Kidney (tissue), 14 donors: ENCODE results near the gene TMBIM1. TPM values are rescaled to one million over a fixed set of nuclear protein-coding genes. Genes with fewer than 3 reads are reported as not detected.
"Not testable (repeated sequence)": the region's sequence is repeated elsewhere in the genome, so short reads cannot be mapped to it uniquely, and the experiment has no call there.

Source experiments
- DNase-seq, 5 donors: peaks; one replicate each; pipeline ENCODE4 v3.0.0-alpha.2; 2013 to 2020
- FAIRE-seq: peaks from 2 replicates; lab custom pipeline; 2012; peaks lifted over from hg19 to GRCh38; lab: Jason Lieb, UNC
- H3K27ac ChIP-seq, 2 donors: one replicate each; pipeline ENCODE4 v1.7.0; 2013; ENCODE audit warnings: low read depth in 2 of 2, low read length in 2 of 2, inconsistent platforms in 1 of 2
- H3K27me3 ChIP-seq: one replicate; pipeline ENCODE4 v1.7.1; 2013; ENCODE audit warnings: low read length, inconsistent platforms; ENCODE audit not compliant: control insufficient read depth, insufficient read depth
- H3K36me3 ChIP-seq, 3 donors: one replicate each; pipeline versions ENCODE4 v1.7.0 to v1.7.1; 2013; ENCODE audit warnings: low read length in 3 of 3, control low read depth in 1 of 3, inconsistent platforms in 1 of 3; ENCODE audit not compliant: insufficient read depth in 3 of 3, control insufficient read depth in 2 of 3
- H3K4me1 ChIP-seq, 3 donors: one replicate each; pipeline versions ENCODE4 v1.7.0 to v1.7.1; 2013; ENCODE audit warnings: low read length in 3 of 3, inconsistent platforms in 1 of 3, low read depth in 1 of 3; ENCODE audit not compliant: control insufficient read depth in 2 of 3, insufficient read depth in 2 of 3
- H3K4me3 ChIP-seq, 3 donors: one replicate each; pipeline versions ENCODE4 v1.7.0 to v1.8.1; 2013; ENCODE audit warnings: low read length in 3 of 3, control low read depth in 1 of 3, inconsistent platforms in 1 of 3
- H3K9ac ChIP-seq, 3 donors: one replicate each; pipeline versions ENCODE4 v1.7.0 to v1.7.1; 2013; ENCODE audit warnings: low read length in 3 of 3, control low read depth in 1 of 3, inconsistent platforms in 1 of 3
- H3K9me3 ChIP-seq, 3 donors: one replicate each; pipeline versions ENCODE4 v1.7.0 to v1.7.1; 2013; ENCODE audit warnings: low read length in 3 of 3, control low read depth in 1 of 3, inconsistent platforms in 1 of 3; ENCODE audit not compliant: control insufficient read depth in 2 of 3, insufficient read depth in 1 of 3
- CTCF ChIP-seq: IDR thresholded peaks from 3 replicates; pipeline ENCODE4 v1.5.1; 2012; ENCODE audit warnings: mild to moderate bottlenecking, moderate library complexity, borderline replicate concordance; ENCODE audit not compliant: insufficient read depth; ENCODE audit errors: extremely low read depth
- intact Hi-C: fragments of 100-400 bp; cut with DNase I; formaldehyde crosslinking; loops from one replicate; pipeline ENCODE4 v1.11.1; 2022
- polyA plus RNA-seq: library from polyadenylated mRNA; stranded (reverse); fragments of 350-450 nt; fragmentation: Illumina TruSeq; extraction: RNeasy Lipid Tissue Mini Kit (QIAGEN cat#74804); gene quantifications from one replicate; pipeline ENCODE4 v1.2.3, GENCODE V29; 2014; ENCODE audit warnings: low read depth, low replicate concordance; ENCODE audit not compliant: insufficient read depth
- total RNA-seq: library from RNA; stranded (reverse); fragmentation: NEBNext Ultra II Directional; extraction: Animal tissue kit (Norgen Biotek cat#: 25700); gene quantifications from one replicate; pipeline ENCODE4 v1.2.1, GENCODE V29; 2021
- donor health status: control.
- donor health status: control.
- donor health status: control.
- donor health status: control.
- donor health status: control.
- donor health status: DM: yes; HTN: yes; CAD: no.
- donor health status: Normal renal cell carcinoma (clear cell type).

Gene TMBIM1
- total and polyA plus RNA-seq, 2 donors from 2014 or later: 130 to 217 TPM

DNA sequence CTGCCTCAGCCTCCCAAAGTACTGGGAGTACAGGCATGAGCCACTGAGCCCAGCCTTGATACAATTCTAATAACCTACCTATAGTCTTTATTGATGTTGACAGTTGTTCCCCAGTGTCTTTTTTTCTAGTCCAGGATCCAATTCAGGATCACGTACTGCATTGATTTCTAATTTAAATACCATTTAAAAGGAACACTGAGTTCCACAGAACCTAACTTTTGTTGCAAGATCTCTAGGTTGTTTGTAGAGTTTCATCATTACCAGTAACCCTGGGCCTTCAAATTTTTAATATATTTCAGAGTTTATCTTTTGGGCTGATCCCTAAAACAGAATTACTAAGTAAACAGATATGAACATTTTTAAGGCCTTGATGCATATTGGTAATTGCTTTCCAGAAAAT, 21.1 kb upstream of the TMBIM1 start:
- Histone ChIP-seq H3K9me3 (no peaks in the 10 kb centered on the region), H3K9ac (no peak overlapping the region), H3K4me3 (no peak overlapping the region), H3K27me3 (no peaks in the 10 kb centered on the region), H3K27ac (no peak overlapping the region), H3K36me3 (no peaks in the 10 kb centered on the region), H3K4me1 (peaks cover 4 to 6% (median 5%) of the 10 kb centered on the region in 3 donors)
- TF ChIP-seq CTCF: no peak
- intact Hi-C loops: no loop called here
- no peak for FAIRE-seq
- no peak for DNase-seq

DNA sequence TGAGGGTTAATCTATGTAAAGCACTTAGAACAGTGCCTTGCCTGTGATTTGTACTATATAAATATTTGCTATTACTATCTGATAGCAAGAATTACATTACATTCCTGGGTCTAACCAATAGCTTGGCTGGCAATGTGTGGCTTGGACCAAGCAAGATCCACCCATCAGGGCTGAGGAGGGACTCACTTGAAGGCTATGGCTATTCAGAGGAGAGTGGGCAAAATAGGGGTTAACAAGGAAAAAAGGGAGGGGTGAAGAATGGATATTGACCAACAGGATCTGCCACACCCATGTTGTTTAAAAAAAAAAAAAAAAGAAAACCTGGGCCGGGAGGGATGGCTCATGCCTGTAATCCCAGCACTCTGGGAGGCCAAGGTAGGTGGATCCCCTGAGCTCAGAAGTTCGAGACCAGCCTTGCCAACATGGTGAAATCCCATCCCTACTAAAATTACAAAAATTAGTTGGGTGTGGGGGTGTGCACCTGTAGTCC, 20.0 kb upstream of the TMBIM1 start:
- Histone ChIP-seq H3K4me1 (peaks cover 4 to 6% (median 5%) of the 10 kb centered on the region in 3 donors), H3K27ac (no peak overlapping the region), H3K36me3 (no peaks in the 10 kb centered on the region), H3K9me3 (no peaks in the 10 kb centered on the region), H3K27me3 (no peaks in the 10 kb centered on the region), H3K4me3 (no peak overlapping the region), H3K9ac (no peak overlapping the region)
- TF ChIP-seq CTCF: no peak
- intact Hi-C loops: no loop called here
- no peak for FAIRE-seq
- no peak for DNase-seq

GRCh38 chr2:218311541-218312266, 19.4 kb upstream of the TMBIM1 start:
- H3K4me1 ChIP-seq, H3K9ac ChIP-seq, H3K9me3 ChIP-seq, H3K4me3 ChIP-seq, H3K27me3 ChIP-seq, FAIRE-seq, intact Hi-C loops, H3K36me3 ChIP-seq: not testable (repeated sequence)
- H3K27ac ChIP-seq: peak overlapping the region in 1 of 2 donors; percentile 43
- peak in 1 of 5 donors; percentile 58 for DNase-seq

- intact Hi-C loops: no loop called here
- H3K9me3 ChIP-seq: no peaks in the 10 kb centered on the region
- H3K27me3 ChIP-seq: no peaks in the 10 kb centered on the region
- FAIRE-seq: no peak
- H3K36me3 ChIP-seq: no peaks in the 10 kb centered on the region
- no peak overlapping the region for H3K4me3 ChIP-seq
- peaks cover 0 to 8% (median 5%) of the 10 kb centered on the region in 3 donors for H3K4me1 ChIP-seq
- H3K27ac ChIP-seq: no peak overlapping the region
- peak overlapping the region in 1 of 3 donors; percentile 34 for H3K9ac ChIP-seq
- TF ChIP-seq CTCF: no peak
- no peak for DNase-seq
These were observed 18.7 kb upstream of the TMBIM1 start for GRCh38 chr2:218310853-218311540.
